ENCODE results near the gene RAB18. TPM values are rescaled to one million over a fixed set of nuclear protein-coding genes. Genes with fewer than 3 reads are reported as not detected.

The RAB18 gene
- total RNA-seq, 1 donor = 47.8 TPM

DNA sequence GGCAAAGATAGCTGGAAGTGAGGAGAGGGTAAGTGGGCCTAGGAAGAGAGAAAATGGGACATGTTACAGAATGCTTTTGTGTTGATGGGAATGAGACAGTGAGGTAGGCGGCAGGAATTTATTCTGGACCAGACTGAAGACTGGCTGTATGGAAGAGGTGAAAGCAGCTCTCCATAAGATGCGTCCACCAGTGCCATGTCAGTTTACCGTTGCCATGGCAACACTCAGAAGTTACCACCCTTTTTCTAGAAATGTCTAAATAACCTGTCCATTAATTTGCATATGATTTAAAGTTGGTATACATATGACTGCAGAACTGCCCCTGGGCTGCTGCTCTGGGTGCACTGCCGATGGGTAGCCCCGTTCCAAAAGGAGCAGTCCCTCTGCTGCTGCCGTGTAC lies 46.7 kb downstream of the RAB18 start:
- Histone ChIP-seq H3K79me2 (ENCODE audit: insufficient read depth, low read length) (no peaks in the 10 kb centered on the region), H3K27ac (ENCODE audit: low read depth, low read length) (no peak overlapping the region), H4K20me1 (ENCODE audit: insufficient read depth, low read length) (no peaks in the 10 kb centered on the region), H3K4me2 (ENCODE audit: insufficient read depth, low read length) (no peak overlapping the region), H3K27me3 (ENCODE audit: insufficient read depth, low read length) (no peaks in the 10 kb centered on the region), H2AFZ (ENCODE audit: low read length) (no peak overlapping the region), H3K4me1 (ENCODE audit: insufficient read depth, low read length) (no peaks in the 10 kb centered on the region), H3K9me3 (ENCODE audit: low read depth, low read length) (no peaks in the 10 kb centered on the region), H3K36me3 (ENCODE audit: insufficient read depth, low read length) (no peaks in the 10 kb centered on the region), H3K4me3 (ENCODE audit: insufficient read depth, low read length) (no peak overlapping the region)
- DNase-seq (ENCODE audit: insufficient read length, low spot score, missing footprints) = no peak
- TF ChIP-seq CTCF (IDR thresholded peaks at IDR 0.05; ENCODE audit: extremely low read depth, low read depth, low read length) = no peak

GRCh38 chr10:27558612-27559020 lies 54.5 kb downstream of the RAB18 start:
- Histone ChIP-seq H3K79me2 (ENCODE audit: insufficient read depth, low read length) (no peaks in the 10 kb centered on the region), H3K27me3 (ENCODE audit: insufficient read depth, low read length) (no peaks in the 10 kb centered on the region), H3K4me2 (ENCODE audit: insufficient read depth, low read length) (no peak overlapping the region), H3K27ac (ENCODE audit: low read depth, low read length) (no peak overlapping the region), H4K20me1 (ENCODE audit: insufficient read depth, low read length) (no peaks in the 10 kb centered on the region), H3K4me3 (ENCODE audit: insufficient read depth, low read length) (no peak overlapping the region), H3K4me1 (ENCODE audit: insufficient read depth, low read length) (peaks cover 5% of the 10 kb centered on the region), H2AFZ (ENCODE audit: low read length) (no peak overlapping the region), H3K9me3 (ENCODE audit: low read depth, low read length) (no peaks in the 10 kb centered on the region), H3K36me3 (ENCODE audit: insufficient read depth, low read length) (no peaks in the 10 kb centered on the region)
- DNase-seq (ENCODE audit: insufficient read length, low spot score, missing footprints) = peak; percentile 84
- peak; percentile 83 for TF ChIP-seq CTCF (IDR thresholded peaks at IDR 0.05; ENCODE audit: extremely low read depth, low read depth, low read length)

DNA sequence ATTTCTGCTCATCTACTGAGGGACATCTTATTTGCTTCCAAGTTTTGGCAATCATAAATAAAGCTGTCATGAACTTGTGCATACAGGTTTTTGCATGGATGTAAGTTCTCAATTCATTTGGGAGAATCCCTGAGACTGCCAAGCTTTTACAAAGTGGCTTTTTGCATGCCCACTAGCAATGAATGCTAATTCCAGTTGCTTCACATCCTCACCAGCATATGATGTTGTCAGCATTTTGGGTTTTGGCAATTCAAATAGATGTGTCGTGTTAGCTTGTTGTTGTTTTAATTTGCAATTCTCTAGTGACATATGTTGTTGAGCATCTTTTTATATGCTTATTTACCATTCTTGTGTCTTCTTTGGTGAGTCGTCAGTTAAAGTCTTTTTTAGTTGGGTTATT lies 57.2 kb downstream of the RAB18 start:
- no peak for DNase-seq (ENCODE audit: insufficient read length, low spot score, missing footprints)

DNA sequence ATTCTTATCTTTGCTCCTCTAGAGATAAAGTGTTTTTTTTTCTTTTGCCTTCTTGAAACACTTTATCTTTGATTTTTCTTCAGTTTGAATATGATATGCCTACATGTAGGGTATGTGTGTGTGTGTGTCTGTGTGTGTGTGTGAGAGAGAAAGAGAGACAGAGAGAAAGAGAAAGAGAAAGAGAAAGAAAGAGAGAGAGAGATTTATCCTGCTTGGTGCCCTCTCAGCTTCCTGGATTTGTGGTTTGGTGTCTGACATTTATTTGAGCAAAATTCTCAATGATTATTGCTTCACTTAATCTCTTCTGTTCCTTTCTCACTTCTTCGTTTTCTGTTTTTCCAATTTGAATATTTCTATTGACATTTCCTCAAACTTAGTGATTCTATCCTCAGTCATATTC lies 60.3 kb downstream of the RAB18 start:
- Histone ChIP-seq H3K36me3 (ENCODE audit: insufficient read depth, low read length) (no peaks in the 10 kb centered on the region), H2AFZ (ENCODE audit: low read length) (no peak overlapping the region), H3K27me3 (ENCODE audit: insufficient read depth, low read length) (no peaks in the 10 kb centered on the region), H3K4me2 (ENCODE audit: insufficient read depth, low read length) (no peak overlapping the region), H3K4me3 (ENCODE audit: insufficient read depth, low read length) (no peak overlapping the region), H3K27ac (ENCODE audit: low read depth, low read length) (no peak overlapping the region), H4K20me1 (ENCODE audit: insufficient read depth, low read length) (no peaks in the 10 kb centered on the region), H3K79me2 (ENCODE audit: insufficient read depth, low read length) (no peaks in the 10 kb centered on the region), H3K9me3 (ENCODE audit: low read depth, low read length) (no peaks in the 10 kb centered on the region), H3K4me1 (ENCODE audit: insufficient read depth, low read length) (no peaks in the 10 kb centered on the region)
- TF ChIP-seq CTCF (IDR thresholded peaks at IDR 0.05; ENCODE audit: extremely low read depth, low read depth, low read length) = no peak
- no peak for DNase-seq (ENCODE audit: insufficient read length, low spot score, missing footprints)

More for the DNA sequence above, 57.2 kb downstream of the RAB18 start:
- H3K27ac ChIP-seq (ENCODE audit: low read depth, low read length) = no peak overlapping the region
- H3K4me3 ChIP-seq (ENCODE audit: insufficient read depth, low read length) = no peak overlapping the region
- H3K4me1 ChIP-seq (ENCODE audit: insufficient read depth, low read length) = peaks cover 5% of the 10 kb centered on the region
- H3K4me2 ChIP-seq (ENCODE audit: insufficient read depth, low read length) = no peak overlapping the region
- TF ChIP-seq CTCF (IDR thresholded peaks at IDR 0.05; ENCODE audit: extremely low read depth, low read depth, low read length) = no peak
- no peaks in the 10 kb centered on the region for H3K36me3 ChIP-seq (ENCODE audit: insufficient read depth, low read length)
- H3K27me3 ChIP-seq (ENCODE audit: insufficient read depth, low read length) = no peaks in the 10 kb centered on the region
- no peaks in the 10 kb centered on the region for H4K20me1 ChIP-seq (ENCODE audit: insufficient read depth, low read length)
- no peaks in the 10 kb centered on the region for H3K79me2 ChIP-seq (ENCODE audit: insufficient read depth, low read length)
- H2AFZ ChIP-seq (ENCODE audit: low read length) = no peak overlapping the region
- H3K9me3 ChIP-seq (ENCODE audit: low read depth, low read length) = no peaks in the 10 kb centered on the region
